ENCODE data around the gene LEMD3. TPM values are rescaled to one million over a fixed set of nuclear protein-coding genes. Genes with fewer than 3 reads are reported as not detected.

LEMD3 gene
- total RNA-seq, 3 donors from 2014 or later = 30.6 to 33.7 (median 32.2) TPM

GRCh38 chr12:65232476-65233077 is 63.2 kb downstream of the LEMD3 start:
- H3K4me1 ChIP-seq (ENCODE audit: low read depth) = no peaks in the 10 kb centered on the region
- TF ChIP-seq CTCF (IDR thresholded peaks at IDR 0.05) = no peak
- H3K9me3 ChIP-seq = peaks cover 15% of the 10 kb centered on the region
- H3K36me3 ChIP-seq (ENCODE audit: low read depth) = no peaks in the 10 kb centered on the region
- DNase-seq (no peak), ATAC-seq (no peak)
- intact Hi-C loops (cut with DNase I, micrococcal nuclease) = no loop called here
- H3K4me3 ChIP-seq = no peak overlapping the region

- no peak for TF ChIP-seq CTCF (IDR thresholded peaks at IDR 0.05)
- DNase-seq = no peak
- H3K4me1 ChIP-seq (ENCODE audit: low read depth) = no peaks in the 10 kb centered on the region
- ATAC-seq = no peak
- intact Hi-C loops (cut with DNase I, micrococcal nuclease) = no loop called here
- no peak overlapping the region for H3K4me3 ChIP-seq
- H3K9me3 ChIP-seq = no peaks in the 10 kb centered on the region
- H3K36me3 ChIP-seq (ENCODE audit: low read depth) = no peaks in the 10 kb centered on the region
Observed at GRCh38 chr12:65237153-65237552, 67.8 kb downstream of the LEMD3 start.

- H3K9me3 ChIP-seq = no peaks in the 10 kb centered on the region
- no peak for ATAC-seq
- intact Hi-C loops (cut with DNase I, micrococcal nuclease) = no loop called here
Observed at GRCh38 chr12:65238609-65239008, 69.2 kb downstream of the LEMD3 start.

GRCh38 chr12:65248656-65249633 is 79.6 kb downstream of the LEMD3 start:
- H3K36me3 ChIP-seq (ENCODE audit: low read depth) = no peaks in the 10 kb centered on the region
- no peak for TF ChIP-seq CTCF (IDR thresholded peaks at IDR 0.05)
- no peak for DNase-seq
- no peaks in the 10 kb centered on the region for H3K4me1 ChIP-seq (ENCODE audit: low read depth)
- no peak for ATAC-seq
- H3K9me3 ChIP-seq = no peaks in the 10 kb centered on the region
- no peak overlapping the region for H3K4me3 ChIP-seq
- intact Hi-C loops (cut with DNase I, micrococcal nuclease) = no loop called here

More at GRCh38 chr12:65238609-65239008, 69.2 kb downstream of the LEMD3 start:
- DNase-seq = no peak
- TF ChIP-seq CTCF (IDR thresholded peaks at IDR 0.05) = no peak
- H3K4me1 ChIP-seq (ENCODE audit: low read depth) = no peaks in the 10 kb centered on the region
- H3K4me3 ChIP-seq = no peak overlapping the region
- H3K36me3 ChIP-seq (ENCODE audit: low read depth) = no peaks in the 10 kb centered on the region

- Histone ChIP-seq H3K36me3 (ENCODE audit: low read depth) (no peaks in the 10 kb centered on the region), H3K4me1 (ENCODE audit: low read depth) (no peaks in the 10 kb centered on the region), H3K4me3 (no peak overlapping the region), H3K9me3 (no peaks in the 10 kb centered on the region)
- DNase-seq (no peak), ATAC-seq (no peak)
- no peak for TF ChIP-seq CTCF (IDR thresholded peaks at IDR 0.05)
- intact Hi-C loops (cut with DNase I, micrococcal nuclease) = no loop called here
Observed at GRCh38 chr12:65252515-65252914, 83.1 kb downstream of the LEMD3 start.
